Measurements from ENCODE around the gene TMEM250.

TMEM250 gene

GRCh38 chr9:136093346-136093986, 25.2 kb downstream of the TMEM250 start:
- DNase-seq: no peak

GRCh38 chr9:136092741-136093140, 25.9 kb downstream of the TMEM250 start:
- DNase-seq: no peak

- no peak for DNase-seq
These were observed 26.4 kb downstream of the TMEM250 start for GRCh38 chr9:136092353-136092650.

GRCh38 chr9:136091582-136092352, 26.9 kb downstream of the TMEM250 start:
- no peak for DNase-seq

GRCh38 chr9:136090768-136091581, 27.7 kb downstream of the TMEM250 start:
- no peak for DNase-seq

- DNase-seq: no peak
These were observed 28.5 kb downstream of the TMEM250 start for GRCh38 chr9:136090056-136090735.

GRCh38 chr9:136089697-136090045, 29.0 kb downstream of the TMEM250 start:
- no peak for DNase-seq

GRCh38 chr9:136088939-136089696, 29.6 kb downstream of the TMEM250 start:
- DNase-seq: no peak

- DNase-seq: no peak
These were observed 30.2 kb downstream of the TMEM250 start for GRCh38 chr9:136088481-136088938.

GRCh38 chr9:136087741-136088480, 30.8 kb downstream of the TMEM250 start:
- DNase-seq: no peak

GRCh38 chr9:136086951-136087740, 31.5 kb downstream of the TMEM250 start:
- DNase-seq: no peak

- DNase-seq: no peak
These were observed 32.3 kb downstream of the TMEM250 start for GRCh38 chr9:136086213-136086881.

- DNase-seq: no peak
These were observed 32.9 kb downstream of the TMEM250 start for GRCh38 chr9:136085815-136086212.

GRCh38 chr9:136084063-136084944, 34.4 kb downstream of the TMEM250 start:
- DNase-seq: no peak

- DNase-seq: no peak
These were observed 35.1 kb downstream of the TMEM250 start for GRCh38 chr9:136083558-136084062.

- DNase-seq: no peak
These were observed 35.9 kb downstream of the TMEM250 start for GRCh38 chr9:136082496-136083361.

GRCh38 chr9:136081826-136082495, 36.7 kb downstream of the TMEM250 start:
- DNase-seq: no peak
